ENCODE data around the gene SHQ1.

DNA sequence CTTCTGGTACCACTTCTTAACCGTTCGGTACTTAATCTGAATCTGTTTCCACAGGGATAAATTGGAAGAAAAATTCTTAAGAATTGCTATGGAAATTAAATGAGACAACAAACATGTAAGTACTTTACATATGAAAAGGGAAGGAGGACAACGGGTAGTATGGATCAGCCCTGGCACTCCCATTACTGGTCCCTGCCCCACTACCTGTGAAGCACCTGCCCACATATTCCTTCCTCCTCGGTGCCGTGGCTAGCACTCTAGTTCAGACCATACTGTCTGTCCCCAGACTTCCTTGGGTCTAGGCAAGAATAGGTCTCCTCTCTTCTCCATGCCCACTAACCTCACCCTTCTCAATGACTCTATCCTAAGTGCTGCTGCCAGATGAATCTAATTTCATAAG is 46.2 kb downstream of the SHQ1 start:
- TF ChIP-seq, protein P1, sequence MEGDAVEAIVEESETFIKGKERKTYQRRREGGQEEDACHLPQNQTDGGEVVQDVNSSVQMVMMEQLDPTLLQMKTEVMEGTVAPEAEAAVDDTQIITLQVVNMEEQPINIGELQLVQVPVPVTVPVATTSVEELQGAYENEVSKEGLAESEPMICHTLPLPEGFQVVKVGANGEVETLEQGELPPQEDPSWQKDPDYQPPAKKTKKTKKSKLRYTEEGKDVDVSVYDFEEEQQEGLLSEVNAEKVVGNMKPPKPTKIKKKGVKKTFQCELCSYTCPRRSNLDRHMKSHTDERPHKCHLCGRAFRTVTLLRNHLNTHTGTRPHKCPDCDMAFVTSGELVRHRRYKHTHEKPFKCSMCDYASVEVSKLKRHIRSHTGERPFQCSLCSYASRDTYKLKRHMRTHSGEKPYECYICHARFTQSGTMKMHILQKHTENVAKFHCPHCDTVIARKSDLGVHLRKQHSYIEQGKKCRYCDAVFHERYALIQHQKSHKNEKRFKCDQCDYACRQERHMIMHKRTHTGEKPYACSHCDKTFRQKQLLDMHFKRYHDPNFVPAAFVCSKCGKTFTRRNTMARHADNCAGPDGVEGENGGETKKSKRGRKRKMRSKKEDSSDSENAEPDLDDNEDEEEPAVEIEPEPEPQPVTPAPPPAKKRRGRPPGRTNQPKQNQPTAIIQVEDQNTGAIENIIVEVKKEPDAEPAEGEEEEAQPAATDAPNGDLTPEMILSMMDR (IDR thresholded peaks at IDR 0.05; ENCODE audit: low read length), result no peak
- TF ChIP-seq EZH2 (IDR thresholded peaks at IDR 0.05; ENCODE audit: borderline replicate concordance, low read length), result no peak
